ENCODE data around the gene LRRC58. TPM values are rescaled to one million over a fixed set of nuclear protein-coding genes. Genes with fewer than 3 reads are reported as not detected.

LRRC58 gene
- total and polyA plus RNA-seq, 4 donors: 16.6 to 55.1 (median 27.1) TPM

- WGBS (ENCODE audit: insufficient coverage): 1% methylated on average over 38 of the region's 41 CpGs
- Histone ChIP-seq H3K27ac (ENCODE audit: low read depth, low read length) (peak overlapping the region; percentile 97), H3K27me3 (ENCODE audit: control insufficient read depth, insufficient read depth, low read length) (no peaks in the 10 kb centered on the region), H3K36me3 (ENCODE audit: control insufficient read depth, insufficient read depth, low read length) (no peaks in the 10 kb centered on the region), H3K4me1 (ENCODE audit: control insufficient read depth, insufficient read depth, low read length) (peaks cover 7% of the 10 kb centered on the region), H3K4me3 (ENCODE audit: low read depth, low read length) (peak overlapping the region; percentile 88), H3K9me3 (ENCODE audit: control insufficient read depth, insufficient read depth, low read length) (no peaks in the 10 kb centered on the region)
- DNase-seq (ENCODE audit: low read depth in 4 of 6, low spot score in 6 of 6): peak in 3 of 6 donors; percentile 12 to 45 (median 28)
Measured at GRCh38 chr3:120348065-120348990, 826 bp downstream of the LRRC58 start.

- no CpG with 5 or more reads among the region's 1 CpG for WGBS (ENCODE audit: insufficient coverage)
- no peak overlapping the region for H3K27ac ChIP-seq (ENCODE audit: low read depth, low read length)
- no peaks in the 10 kb centered on the region for H3K27me3 ChIP-seq (ENCODE audit: control insufficient read depth, insufficient read depth, low read length)
- peaks cover 4% of the 10 kb centered on the region for H3K4me1 ChIP-seq (ENCODE audit: control insufficient read depth, insufficient read depth, low read length)
- peaks cover 2% of the 10 kb centered on the region for H3K9me3 ChIP-seq (ENCODE audit: control insufficient read depth, insufficient read depth, low read length)
- H3K4me3 ChIP-seq (ENCODE audit: low read depth, low read length): no peak overlapping the region
- DNase-seq (ENCODE audit: low read depth in 4 of 6, low spot score in 6 of 6): no peak
- peaks cover 10% of the 10 kb centered on the region for H3K36me3 ChIP-seq (ENCODE audit: control insufficient read depth, insufficient read depth, low read length)
Measured at GRCh38 chr3:120344349-120344748, 4.8 kb downstream of the LRRC58 start.

GRCh38 chr3:120341658-120342346, 7.4 kb downstream of the LRRC58 start:
- Histone ChIP-seq H3K27me3 (ENCODE audit: control insufficient read depth, insufficient read depth, low read length) (no peaks in the 10 kb centered on the region), H3K27ac (ENCODE audit: low read depth, low read length) (no peak overlapping the region), H3K9me3 (ENCODE audit: control insufficient read depth, insufficient read depth, low read length) (peaks cover 12% of the 10 kb centered on the region), H3K36me3 (ENCODE audit: control insufficient read depth, insufficient read depth, low read length) (peaks cover 14% of the 10 kb centered on the region), H3K4me3 (ENCODE audit: low read depth, low read length) (no peak overlapping the region), H3K4me1 (ENCODE audit: control insufficient read depth, insufficient read depth, low read length) (peaks cover 4% of the 10 kb centered on the region)
- 97% methylated on average over 7 of the region's 8 CpGs for WGBS (ENCODE audit: insufficient coverage)
- no peak for DNase-seq (ENCODE audit: low read depth in 4 of 6, low spot score in 6 of 6)

- no peak for DNase-seq (ENCODE audit: low read depth in 4 of 6, low spot score in 6 of 6)
- Histone ChIP-seq H3K4me1 (ENCODE audit: control insufficient read depth, insufficient read depth, low read length) (no peaks in the 10 kb centered on the region), H3K27me3 (ENCODE audit: control insufficient read depth, insufficient read depth, low read length) (no peaks in the 10 kb centered on the region), H3K27ac (ENCODE audit: low read depth, low read length) (no peak overlapping the region), H3K4me3 (ENCODE audit: low read depth, low read length) (no peak overlapping the region), H3K36me3 (ENCODE audit: control insufficient read depth, insufficient read depth, low read length) (peaks cover 14% of the 10 kb centered on the region), H3K9me3 (ENCODE audit: control insufficient read depth, insufficient read depth, low read length) (peaks cover 12% of the 10 kb centered on the region)
- no CpG with 5 or more reads among the region's 3 CpGs for WGBS (ENCODE audit: insufficient coverage)
Measured at GRCh38 chr3:120339362-120339761, 9.8 kb downstream of the LRRC58 start.

GRCh38 chr3:120338517-120338916, 10.6 kb downstream of the LRRC58 start:
- no peak for DNase-seq (ENCODE audit: low read depth in 4 of 6, low spot score in 6 of 6)
- no peak overlapping the region for H3K27ac ChIP-seq (ENCODE audit: low read depth, low read length)
- H3K36me3 ChIP-seq (ENCODE audit: control insufficient read depth, insufficient read depth, low read length): peaks cover 14% of the 10 kb centered on the region
- no peak overlapping the region for H3K4me3 ChIP-seq (ENCODE audit: low read depth, low read length)
- WGBS (ENCODE audit: insufficient coverage): no CpG with 5 or more reads among the region's 1 CpG
- no peaks in the 10 kb centered on the region for H3K27me3 ChIP-seq (ENCODE audit: control insufficient read depth, insufficient read depth, low read length)
- peaks cover 12% of the 10 kb centered on the region for H3K9me3 ChIP-seq (ENCODE audit: control insufficient read depth, insufficient read depth, low read length)
- no peaks in the 10 kb centered on the region for H3K4me1 ChIP-seq (ENCODE audit: control insufficient read depth, insufficient read depth, low read length)

GRCh38 chr3:120332646-120333045, 16.5 kb downstream of the LRRC58 start:
- no peak for DNase-seq (ENCODE audit: low read depth in 4 of 6, low spot score in 6 of 6)
- Histone ChIP-seq H3K4me3 (ENCODE audit: low read depth, low read length) (no peak overlapping the region), H3K4me1 (ENCODE audit: control insufficient read depth, insufficient read depth, low read length) (no peaks in the 10 kb centered on the region), H3K27me3 (ENCODE audit: control insufficient read depth, insufficient read depth, low read length) (no peaks in the 10 kb centered on the region), H3K27ac (ENCODE audit: low read depth, low read length) (no peak overlapping the region), H3K36me3 (ENCODE audit: control insufficient read depth, insufficient read depth, low read length) (peaks cover 4% of the 10 kb centered on the region), H3K9me3 (ENCODE audit: control insufficient read depth, insufficient read depth, low read length) (no peaks in the 10 kb centered on the region)
- 93% methylated on average over 5 of the region's 8 CpGs for WGBS (ENCODE audit: insufficient coverage)

- Histone ChIP-seq H3K4me3 (ENCODE audit: low read depth, low read length) (no peak overlapping the region), H3K4me1 (ENCODE audit: control insufficient read depth, insufficient read depth, low read length) (no peaks in the 10 kb centered on the region), H3K9me3 (ENCODE audit: control insufficient read depth, insufficient read depth, low read length) (no peaks in the 10 kb centered on the region), H3K27ac (ENCODE audit: low read depth, low read length) (no peak overlapping the region), H3K27me3 (ENCODE audit: control insufficient read depth, insufficient read depth, low read length) (no peaks in the 10 kb centered on the region), H3K36me3 (ENCODE audit: control insufficient read depth, insufficient read depth, low read length) (peaks cover 4% of the 10 kb centered on the region)
- 100% methylated on average over 1 of the region's 2 CpGs for WGBS (ENCODE audit: insufficient coverage)
- no peak for DNase-seq (ENCODE audit: low read depth in 4 of 6, low spot score in 6 of 6)
Measured at GRCh38 chr3:120331076-120331475, 18.1 kb downstream of the LRRC58 start.

- H3K4me3 ChIP-seq (ENCODE audit: low read depth, low read length): no peak overlapping the region
- H3K4me1 ChIP-seq (ENCODE audit: control insufficient read depth, insufficient read depth, low read length): no peaks in the 10 kb centered on the region
- DNase-seq (ENCODE audit: low read depth in 4 of 6, low spot score in 6 of 6): no peak
- no peaks in the 10 kb centered on the region for H3K9me3 ChIP-seq (ENCODE audit: control insufficient read depth, insufficient read depth, low read length)
- no peaks in the 10 kb centered on the region for H3K36me3 ChIP-seq (ENCODE audit: control insufficient read depth, insufficient read depth, low read length)
- no CpG with 5 or more reads among the region's 2 CpGs for WGBS (ENCODE audit: insufficient coverage)
- H3K27me3 ChIP-seq (ENCODE audit: control insufficient read depth, insufficient read depth, low read length): no peaks in the 10 kb centered on the region
- no peak overlapping the region for H3K27ac ChIP-seq (ENCODE audit: low read depth, low read length)
Measured at GRCh38 chr3:120326784-120327183, 22.4 kb downstream of the LRRC58 start.

- no peaks in the 10 kb centered on the region for H3K9me3 ChIP-seq (ENCODE audit: control insufficient read depth, insufficient read depth, low read length)
- no peaks in the 10 kb centered on the region for H3K27me3 ChIP-seq (ENCODE audit: control insufficient read depth, insufficient read depth, low read length)
- H3K4me3 ChIP-seq (ENCODE audit: low read depth, low read length): no peak overlapping the region
- no peak overlapping the region for H3K27ac ChIP-seq (ENCODE audit: low read depth, low read length)
- DNase-seq (ENCODE audit: low read depth in 4 of 6, low spot score in 6 of 6): no peak
- no peaks in the 10 kb centered on the region for H3K4me1 ChIP-seq (ENCODE audit: control insufficient read depth, insufficient read depth, low read length)
- no peaks in the 10 kb centered on the region for H3K36me3 ChIP-seq (ENCODE audit: control insufficient read depth, insufficient read depth, low read length)
- no CpG with 5 or more reads among the region's 1 CpG for WGBS (ENCODE audit: insufficient coverage)
Measured at GRCh38 chr3:120324190-120324589, 25.0 kb downstream of the LRRC58 start.

Data from spinal cord (tissue), 10 donors.